Measurements from ENCODE around the gene TNFAIP2.

Gene TNFAIP2

DNA sequence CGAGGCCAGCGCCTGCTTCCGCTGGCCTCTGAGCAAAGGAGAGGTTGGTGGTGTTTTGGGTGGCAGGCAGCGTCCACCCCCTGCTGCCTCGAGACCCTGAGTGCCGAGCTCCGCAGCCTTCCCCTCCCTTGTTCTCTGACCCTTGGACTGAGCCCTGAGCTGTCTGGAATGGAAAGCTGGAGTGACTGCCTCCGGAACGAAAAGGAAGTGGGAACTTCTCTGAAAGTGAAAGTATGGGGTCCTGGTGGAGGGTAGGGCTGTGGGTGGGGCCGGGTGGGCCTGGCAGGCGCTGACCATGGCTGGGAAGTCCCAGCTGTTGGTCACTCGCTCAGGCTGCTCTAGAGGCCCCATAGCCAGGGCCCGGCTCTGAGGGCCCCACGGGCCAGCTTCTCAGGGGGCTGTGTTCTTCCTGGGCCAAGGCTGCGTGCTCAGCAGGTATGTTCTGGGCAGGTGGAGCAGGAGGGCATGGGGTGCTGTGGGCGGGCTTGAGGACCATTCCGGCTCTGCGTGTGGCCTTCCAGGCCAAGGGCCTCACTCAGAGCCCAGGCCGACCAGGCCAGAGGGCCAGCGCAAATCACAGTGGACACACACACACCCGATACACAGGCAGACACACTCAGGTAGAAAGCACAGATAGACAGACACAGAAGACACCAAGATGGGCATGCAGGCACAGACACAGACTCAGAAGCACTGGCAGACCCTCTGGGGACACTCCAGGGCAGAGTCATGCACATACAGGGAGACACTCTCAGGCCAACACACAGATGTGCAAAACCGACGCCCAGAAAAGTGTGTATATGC lies 28.7 kb upstream of the TNFAIP2 start, which contains the start of gene EXOC3L4:
TSS of gene EXOC3L4 (plus strand) at position 320 of the 804 bp plus-strand sequence. CDS start 5,495 bp downstream, outside the sequence.
- no peak for DNase-seq

DNA sequence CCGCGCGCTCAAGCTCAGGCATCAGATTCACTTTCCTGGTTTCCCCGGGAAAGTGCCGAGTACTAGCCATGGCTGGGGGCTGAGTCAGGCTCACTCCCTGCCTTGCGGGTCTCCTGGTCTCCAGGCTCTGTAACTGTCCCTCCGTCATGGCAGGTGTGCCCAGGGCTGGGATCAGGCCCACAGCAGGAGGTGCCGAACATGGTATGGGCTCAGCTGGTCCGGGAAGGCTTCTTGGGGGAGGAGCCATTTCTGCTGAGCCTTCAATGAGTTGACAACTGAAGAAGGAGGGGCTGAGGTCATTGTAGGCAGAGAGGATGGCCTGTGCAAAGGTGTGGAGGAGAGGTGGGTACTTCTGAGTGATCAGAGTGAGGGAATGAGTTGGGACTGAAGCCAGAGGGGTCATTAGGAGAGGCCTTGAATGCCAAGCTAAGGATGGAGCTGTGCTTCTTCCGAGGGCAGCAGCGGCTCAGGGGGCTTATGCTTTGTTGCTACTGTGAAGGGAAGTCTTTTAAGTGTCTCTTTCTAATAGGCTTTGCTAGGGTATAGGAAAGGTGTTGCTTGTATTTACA lies 28.0 kb upstream of the TNFAIP2 start:
- no peak for DNase-seq

DNA sequence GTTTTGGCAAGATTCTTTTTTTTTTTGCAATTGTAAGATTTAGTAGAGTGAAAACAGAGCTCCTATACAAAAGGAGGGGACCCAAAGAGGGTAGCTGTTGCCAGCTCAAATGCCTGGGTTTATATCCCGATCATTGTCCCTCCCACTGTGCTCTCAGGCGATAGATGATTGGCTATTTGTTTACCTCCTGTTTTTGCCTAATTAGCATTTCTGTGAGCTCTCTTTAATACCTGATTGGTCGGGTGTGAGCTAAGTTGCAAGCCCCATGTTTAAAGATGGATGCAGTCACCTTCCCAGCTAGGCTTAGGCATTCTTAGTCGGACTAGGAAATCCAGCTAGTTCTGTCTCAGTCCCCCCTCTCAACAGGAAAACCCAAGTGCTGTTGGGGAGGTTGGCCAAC lies 26.9 kb upstream of the TNFAIP2 start:
- no peak for DNase-seq

DNA sequence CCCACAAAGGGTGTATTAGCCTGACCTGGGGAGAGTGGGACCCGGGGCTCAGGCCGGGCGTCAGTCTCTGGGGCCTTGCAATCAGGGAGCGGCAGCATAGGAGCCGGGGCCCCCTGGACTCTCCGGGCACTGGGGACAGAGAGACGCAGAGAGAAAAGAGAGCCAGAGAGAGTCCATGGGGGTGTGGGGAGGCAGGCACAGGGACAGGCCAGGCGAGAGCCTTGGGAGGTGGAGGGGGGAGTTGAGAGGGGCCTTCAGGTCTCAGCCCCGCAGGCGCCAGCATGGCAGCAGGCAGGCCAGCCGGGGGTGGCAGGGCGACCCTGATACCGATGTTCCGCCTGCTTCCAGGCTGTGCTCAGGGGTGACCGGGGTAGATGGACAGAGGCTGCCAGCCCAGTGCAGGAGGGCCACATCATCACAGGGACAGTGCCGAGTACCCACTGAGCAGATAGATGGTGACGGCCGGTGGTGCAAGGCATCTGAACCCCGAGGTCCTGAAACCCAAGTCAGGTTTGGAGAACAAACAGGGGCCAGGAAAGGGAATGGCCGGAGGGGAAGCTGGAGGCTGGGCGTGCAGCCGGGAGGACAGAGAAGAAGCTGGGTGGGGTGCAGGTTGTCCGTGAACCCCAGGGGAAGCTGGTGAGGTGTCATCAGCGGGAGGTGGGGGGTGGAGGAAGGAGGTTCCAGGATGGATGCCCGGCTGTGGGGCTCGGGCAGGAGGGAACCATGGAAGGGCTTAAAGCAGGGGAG lies 25.8 kb upstream of the TNFAIP2 start:
- no peak for DNase-seq

DNA sequence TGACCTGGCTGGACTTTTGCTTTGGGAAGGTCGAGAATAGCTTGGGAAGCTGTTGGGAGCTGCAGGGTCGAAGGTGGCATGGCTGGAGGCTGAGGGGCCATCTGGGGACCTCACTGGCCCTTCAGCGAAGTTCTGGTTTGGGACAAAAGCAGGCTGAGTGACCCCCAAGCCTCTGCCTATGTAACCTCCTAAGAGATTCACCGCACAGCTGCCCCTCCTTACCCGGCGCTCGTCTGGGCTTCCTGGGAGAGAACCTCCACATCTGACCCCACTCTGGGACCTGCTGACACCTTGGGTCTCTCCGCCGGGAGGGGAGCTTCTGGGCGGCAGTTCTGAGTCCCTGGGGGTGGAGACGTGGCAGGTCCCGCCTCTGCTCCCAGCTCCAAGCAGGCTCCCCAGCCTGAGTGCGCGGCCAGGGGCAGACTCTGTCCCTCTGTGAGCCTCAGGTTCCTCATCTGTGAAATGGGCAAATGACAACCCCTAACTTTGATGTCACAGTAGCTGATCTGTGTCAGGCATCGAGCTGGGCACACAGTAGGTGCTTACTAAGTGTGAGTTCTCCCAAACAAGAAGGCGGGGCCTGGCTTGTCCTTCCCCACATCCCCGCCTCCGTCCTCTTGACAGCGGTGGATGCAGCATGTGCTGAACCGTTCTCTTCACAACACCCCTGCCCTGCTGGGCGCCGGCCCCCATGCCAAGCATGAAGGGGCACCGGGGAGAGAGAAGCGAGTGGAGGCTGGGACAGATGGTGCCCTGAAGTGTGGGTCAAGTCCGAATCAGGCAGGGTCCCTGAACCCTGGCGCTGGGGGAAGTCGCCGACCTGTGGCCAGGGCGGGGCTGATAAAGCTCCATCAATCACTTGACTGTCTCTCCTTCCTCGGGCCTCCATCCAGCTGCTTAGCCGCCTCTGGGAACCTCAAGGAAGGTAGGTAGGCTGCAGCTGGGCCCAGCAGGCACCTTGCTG lies 25.0 kb upstream of the TNFAIP2 start:
- DNase-seq: no peak

DNA sequence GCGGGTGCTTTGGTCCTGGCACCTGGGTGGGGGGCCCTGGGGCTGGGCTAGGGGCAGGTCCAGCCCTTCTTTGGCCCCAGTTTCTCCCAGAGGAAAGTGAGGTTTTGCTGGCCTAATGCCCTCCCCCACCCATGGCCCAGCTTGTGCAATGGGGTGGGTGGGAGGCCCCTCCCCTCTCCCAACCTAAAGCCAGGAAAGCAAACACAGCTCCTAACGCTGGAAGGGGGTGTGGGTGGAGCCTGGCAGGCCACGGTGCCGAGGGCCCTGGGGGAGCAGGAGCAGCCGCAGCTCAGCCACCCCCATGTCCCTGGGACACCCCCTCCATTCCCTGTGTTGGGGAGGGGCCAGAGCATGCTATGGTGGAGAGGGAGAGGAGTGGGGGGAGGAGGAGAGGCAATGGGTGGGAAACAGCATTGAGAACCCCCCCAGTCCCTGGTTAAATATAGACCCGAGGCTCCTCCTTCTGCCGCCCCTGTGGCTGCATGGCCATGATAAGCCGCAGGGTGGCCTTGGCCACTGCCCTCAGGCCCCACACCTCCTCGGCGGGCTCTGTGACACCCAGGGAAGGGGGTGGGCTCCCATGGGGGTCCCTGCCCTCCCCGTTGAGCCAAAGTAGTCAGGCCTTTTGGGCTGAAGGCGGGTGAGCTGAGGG lies 24.1 kb upstream of the TNFAIP2 start:
- DNase-seq: no peak

DNA sequence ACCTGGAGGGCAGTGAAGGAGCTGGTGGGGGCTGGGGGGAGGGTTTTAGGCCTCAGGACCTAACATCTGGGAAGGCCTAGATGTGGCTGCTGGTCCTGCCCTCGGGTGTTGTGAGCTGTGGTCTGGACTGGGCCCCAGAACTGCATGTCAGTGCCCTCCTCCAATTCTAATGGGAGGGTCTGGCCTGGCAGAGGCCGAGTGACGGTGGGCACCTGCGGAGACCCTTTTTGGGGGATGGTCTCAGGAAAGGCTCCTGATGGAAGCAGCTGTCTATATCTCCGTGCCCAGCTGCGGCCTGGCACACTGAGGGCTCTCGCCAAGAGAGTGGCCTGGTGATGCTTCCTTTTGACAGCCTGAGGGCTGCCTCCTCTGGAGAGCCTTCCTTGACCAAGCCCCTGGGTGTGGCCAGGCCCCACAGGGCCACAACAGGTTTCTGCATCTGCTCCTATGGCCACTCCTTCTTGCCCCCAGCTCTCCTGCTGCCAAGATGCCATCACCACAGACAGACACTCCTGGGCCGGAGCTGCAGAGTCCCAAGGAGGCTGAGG lies 23.5 kb upstream of the TNFAIP2 start:
- no peak for DNase-seq

DNA sequence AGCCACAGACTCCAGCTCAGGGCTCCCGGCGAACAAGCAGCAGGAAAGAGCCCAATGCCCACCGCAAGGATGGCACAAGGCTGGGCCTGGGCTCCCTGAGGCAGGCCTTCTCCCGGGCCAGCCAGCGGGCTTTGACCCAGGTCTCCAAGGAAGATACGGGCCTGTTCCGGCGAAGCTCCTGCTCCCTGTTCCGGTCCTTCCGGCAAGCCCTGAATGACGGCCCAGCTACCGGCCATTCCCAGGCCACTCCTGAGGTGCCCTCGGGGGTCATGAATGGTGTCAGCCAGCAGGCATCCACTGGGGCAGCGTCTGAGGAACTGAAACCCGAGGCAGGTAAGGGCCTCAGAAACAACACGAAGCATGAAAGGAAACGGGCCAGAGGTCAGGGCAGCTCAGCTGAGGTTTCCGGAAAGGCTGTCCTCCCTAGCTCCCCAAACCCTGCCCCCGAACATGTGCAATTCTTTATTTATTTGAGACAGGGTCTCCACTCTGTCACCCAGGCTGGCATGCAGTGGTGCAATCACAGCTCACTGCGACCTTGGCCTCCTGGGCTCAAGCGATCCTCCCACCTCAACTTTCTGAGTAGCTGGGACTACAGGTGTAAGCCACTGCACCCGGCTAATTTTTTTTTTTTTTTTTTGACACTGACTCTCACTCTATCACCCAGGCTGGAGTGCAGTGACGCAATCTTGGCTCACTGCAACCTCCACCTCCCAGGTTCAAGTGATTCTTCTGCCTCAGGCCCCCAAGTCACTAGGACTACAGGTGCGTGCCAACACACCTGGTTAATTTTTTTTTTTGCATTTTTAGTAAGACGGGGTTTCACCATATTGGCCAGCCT lies 22.8 kb upstream of the TNFAIP2 start:
- DNase-seq: no peak

DNA sequence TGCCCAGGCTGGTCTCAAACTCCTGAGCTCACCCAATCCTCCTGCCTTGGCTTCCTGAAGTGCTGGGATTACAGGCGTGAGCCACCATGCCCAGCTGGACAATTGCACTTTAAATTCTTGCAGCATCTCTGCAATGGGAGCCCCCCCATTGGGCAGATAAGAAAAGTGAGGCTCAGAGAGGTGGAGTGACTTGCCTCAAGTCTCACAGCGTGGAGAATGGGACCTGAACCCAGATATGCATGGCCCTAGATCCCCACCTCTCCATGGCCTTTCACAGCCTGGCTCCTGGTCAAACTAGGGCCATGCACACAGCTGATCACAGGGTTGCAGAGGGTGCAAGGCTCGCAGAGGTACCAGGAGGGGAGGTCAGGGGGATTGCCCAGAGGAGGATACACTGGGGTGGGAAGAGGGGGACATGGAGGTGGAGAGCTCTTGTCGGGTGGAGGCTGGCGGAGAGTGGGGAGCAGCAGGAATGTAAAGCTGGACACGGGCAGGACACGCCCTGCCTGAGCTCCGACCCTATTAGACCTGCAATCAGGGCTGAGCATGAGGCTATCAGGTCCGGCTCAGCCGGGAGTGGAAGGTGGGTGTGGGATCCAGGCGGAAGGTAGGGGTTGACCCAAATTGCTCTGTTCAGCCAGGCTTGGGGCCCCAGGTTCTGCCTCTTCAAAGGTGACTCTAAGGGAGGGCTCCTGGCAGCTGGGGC lies 21.9 kb upstream of the TNFAIP2 start:
- DNase-seq: no peak

DNA sequence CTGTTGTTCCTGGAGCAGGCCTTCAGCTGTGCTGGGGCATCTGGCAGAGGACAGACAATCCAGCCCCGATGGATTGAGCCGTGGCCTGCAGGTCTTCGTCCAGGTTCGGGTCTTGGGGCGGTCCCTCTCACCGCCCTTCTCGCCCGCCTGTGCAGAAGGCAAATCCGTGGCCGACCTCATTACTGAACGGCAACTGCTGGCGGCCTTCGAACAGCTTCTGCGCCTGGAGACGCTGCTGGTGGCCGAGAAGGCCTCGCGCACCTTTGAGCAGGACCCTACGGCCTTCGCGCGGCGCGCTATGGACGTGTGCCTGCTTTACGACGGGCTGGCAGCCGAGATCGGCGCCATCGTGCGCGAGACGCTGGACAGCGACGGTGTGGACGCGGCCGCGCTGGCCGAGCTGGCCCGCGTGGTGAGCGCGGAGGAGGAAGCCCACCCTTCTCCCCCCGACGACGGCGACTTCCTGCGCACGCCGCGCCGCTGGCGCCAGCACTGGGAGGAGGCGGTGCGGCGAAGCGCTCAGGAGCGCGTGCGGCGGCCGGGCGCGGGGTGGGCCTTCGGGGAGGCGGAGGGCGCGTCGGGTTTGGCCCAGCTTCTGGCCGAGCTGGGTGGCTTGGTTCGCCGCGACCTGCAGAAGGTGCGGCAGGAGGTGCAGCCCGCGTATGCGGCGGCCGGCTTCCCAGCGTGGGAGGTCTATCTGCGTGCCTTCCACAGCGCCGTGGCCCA lies 21.1 kb upstream of the TNFAIP2 start:
- DNase-seq: no peak

DNA sequence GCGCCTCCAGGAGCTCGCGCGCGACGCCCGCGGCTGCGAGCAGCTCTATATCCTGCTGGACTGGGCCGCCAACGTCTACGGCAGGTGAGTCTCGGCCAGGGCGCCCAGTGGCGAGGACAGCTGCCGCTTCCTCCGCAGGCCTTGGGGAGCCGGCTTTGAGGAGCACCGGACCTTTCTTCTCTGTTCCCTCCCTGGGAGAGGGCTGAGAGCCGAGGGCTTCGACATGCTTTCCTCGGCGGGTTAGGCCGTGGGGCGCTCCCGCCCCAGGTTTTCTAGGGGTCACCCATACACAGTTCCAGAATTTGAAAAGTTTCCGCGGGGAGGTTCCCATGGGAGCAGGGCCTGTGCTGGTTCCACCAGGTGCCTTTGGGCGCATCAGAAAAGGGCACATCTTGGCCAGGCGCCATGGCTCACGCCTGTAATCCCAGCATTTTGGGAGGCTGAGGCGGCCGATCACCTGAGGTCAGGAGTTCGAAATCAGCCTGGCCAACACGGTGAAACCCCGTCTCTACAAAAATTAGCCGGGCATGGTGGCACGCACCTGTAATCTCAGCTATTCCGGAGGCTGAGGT lies 20.5 kb upstream of the TNFAIP2 start:
- no peak for DNase-seq

DNA sequence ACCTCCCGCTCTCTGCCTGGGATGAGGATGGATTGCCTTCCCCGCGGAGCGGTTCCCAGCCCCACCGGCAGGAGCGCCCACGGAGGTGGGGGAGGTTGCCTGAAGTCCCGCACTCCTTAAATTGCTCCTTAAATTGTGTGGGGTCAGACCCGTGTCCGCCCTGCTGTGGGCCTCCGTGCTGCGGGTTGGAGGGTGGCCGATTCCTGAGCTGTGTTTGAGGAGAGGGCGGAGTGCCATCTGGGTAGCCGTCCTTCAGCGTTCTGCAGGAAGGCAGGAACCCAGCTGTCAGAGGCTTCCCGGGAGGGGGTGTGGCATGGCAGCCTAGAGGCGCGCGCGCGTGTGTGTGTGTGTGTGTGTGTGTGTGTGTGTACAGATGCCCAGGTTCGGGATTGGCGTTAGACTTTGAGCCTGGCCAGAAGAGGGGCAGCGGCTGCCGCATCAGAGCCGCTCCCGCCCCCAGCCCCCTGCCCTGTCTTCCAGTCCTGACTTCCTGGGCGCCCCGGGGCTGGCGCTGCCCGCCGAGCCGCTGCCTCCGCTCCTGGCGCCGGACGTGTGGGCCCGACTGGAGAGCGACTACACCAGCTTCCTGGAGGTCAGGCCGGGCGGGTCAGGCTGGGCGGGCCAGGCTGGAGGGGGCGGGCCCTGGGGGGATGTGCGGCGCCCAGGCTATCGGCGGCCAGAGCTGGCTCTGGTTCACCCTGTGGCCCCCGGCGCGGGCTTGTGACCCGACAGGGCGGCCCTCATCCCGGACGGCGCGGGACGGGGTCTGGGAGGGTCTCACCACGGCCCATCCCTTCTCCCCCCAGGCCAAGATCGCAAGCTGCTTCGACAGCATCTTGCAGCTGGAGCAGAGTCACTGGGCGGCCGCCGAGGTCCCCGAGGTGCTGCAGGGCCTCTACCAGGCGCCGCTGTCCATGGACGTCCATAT lies 19.5 kb upstream of the TNFAIP2 start:
- no peak for DNase-seq

DNA sequence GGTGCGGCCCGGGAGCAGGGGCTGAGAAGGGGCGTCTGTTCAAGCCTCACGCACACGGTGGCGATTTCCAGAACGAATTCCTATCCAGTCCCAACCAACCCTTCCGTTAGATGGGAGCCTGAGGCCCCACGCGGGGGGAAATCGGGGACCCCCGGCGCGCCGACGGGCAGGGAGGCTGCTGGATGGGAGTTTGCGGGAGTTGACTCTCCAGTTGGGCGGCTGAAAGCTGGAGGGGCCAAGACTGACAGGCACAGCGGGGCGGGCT lies 18.9 kb upstream of the TNFAIP2 start:
- no peak for DNase-seq

DNA sequence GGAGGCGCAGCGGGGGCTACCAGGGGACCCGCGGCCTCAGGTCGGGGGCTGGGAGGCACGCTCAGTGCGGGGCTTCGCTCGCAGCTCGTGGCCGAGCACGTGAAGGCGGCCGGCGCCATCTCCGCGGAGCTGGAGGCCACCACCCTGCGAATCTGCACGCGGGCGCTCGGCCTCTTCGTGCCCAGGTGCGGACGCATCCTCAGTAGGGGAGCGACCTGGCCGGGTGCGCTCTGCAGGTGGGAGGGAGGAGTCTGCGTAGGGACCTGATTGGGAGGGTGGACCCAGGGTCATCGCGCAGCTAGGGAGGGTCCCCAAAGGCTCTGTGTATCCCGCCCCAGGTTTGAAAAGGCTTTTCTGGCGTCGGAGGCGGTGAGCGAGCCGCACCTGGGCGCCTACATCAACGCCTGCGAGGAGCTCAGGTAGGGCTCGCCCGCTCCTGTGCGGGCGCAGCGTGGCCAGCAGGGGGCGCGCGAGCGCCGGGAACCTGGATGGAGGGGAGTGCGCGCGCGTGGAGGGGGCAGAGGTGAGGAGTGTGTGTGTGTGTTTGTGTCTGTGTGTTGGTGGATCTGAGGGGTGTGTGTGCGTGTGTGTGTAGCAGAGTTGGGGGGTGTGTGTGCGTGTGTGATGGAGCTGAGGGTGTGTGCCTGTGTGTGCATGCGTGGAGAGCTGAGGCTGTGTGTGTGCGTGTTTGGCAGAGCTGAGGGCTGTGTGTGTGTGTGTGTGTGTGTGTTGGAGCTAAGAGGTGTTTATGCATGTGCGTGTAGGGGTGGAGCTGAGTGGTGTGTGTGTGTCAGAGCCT lies 18.4 kb upstream of the TNFAIP2 start:
- peak; percentile 65 for DNase-seq

DNA sequence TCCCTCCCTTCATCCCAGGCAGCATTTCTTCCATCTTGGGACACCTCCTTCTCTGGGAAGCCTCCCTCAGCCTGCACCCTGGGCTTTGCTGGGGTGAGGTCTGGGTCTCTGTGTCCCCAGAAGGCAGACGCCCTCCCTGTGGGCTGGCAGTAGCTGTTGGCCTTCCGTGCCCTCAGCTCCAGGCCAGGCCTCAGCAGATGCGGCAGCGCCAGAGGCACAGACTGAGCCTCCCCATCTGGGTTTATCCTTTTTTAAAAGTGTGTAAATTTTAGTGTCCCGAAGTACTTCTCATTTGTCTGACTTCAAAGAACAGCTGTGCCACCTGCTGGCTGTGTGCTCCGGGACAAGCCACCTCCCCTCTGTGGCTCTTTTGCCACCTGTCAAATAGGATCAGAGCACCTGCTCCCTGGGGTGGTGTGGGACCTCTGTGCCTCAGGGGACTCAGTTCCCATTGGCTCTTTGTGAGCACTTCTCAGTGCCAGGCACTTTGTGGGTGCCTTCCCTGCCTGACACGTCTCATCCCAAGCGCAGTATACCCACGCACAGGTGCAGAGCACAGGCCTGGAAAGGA lies 17.6 kb upstream of the TNFAIP2 start:
- DNase-seq: no peak

DNA sequence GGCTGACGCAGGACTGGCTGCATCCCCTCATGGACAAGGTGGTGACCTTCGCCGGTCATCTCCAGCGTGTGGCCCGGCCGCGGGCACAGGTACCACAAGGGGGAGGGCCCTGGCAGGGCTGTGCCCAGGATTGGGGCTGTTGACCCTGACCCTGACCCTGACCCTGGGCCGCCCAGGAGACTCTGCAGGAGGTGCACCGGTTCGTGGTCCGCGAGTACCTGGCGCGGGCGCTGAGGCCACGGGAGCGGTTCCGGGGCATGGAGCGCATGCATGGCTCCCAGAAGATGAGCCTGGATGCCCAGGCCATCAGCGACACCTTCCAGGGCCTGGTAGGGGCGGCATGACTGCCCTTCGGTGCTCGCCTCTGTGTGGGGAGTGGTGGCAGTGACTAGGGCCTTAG lies 15.8 kb upstream of the TNFAIP2 start:
- DNase-seq: no peak

All from effector CD4-positive, alpha-beta T cell (primary cell).